Natural killer cell (primary cell): ENCODE data around the gene MAPK8. TPM values are rescaled to one million over a fixed set of nuclear protein-coding genes. Genes with fewer than 3 reads are reported as not detected.

Experiments used
- ATAC-seq, 3 donors: fragments of 150-1000 bp in 2 of 3; fragments of 200-7000 bp in 1 of 3; cut with Tn5 transposase; 1 replicate in 1 of 3; 2 replicates in 2 of 3; pipeline ENCODE4 v1.10.0; 2021; ENCODE audit warnings: mild to moderate bottlenecking in 2 of 3, moderate library complexity in 2 of 3
- DNase-seq, 2 donors: peaks; one replicate each; pipeline versions ENCODE4 v3.0.0 to v3.0.0-alpha.2; 2013 to 2021; ENCODE audit warnings: mixed read lengths in 1 of 2
- H3K27ac ChIP-seq: one replicate; pipeline ENCODE4 v1.5.1; 2013; ENCODE audit warnings: mild to moderate bottlenecking, low read length
- H3K27me3 ChIP-seq: one replicate; pipeline ENCODE4 v1.6.1; 2013; ENCODE audit warnings: low read length; ENCODE audit not compliant: control insufficient read depth, insufficient read depth
- H3K36me3 ChIP-seq: one replicate; pipeline ENCODE4 v1.6.1; 2013; ENCODE audit warnings: low read length; ENCODE audit not compliant: control insufficient read depth, insufficient read depth
- H3K4me1 ChIP-seq: one replicate; pipeline ENCODE4 v1.6.1; 2013; ENCODE audit warnings: low read length; ENCODE audit not compliant: control insufficient read depth, insufficient read depth
- H3K4me3 ChIP-seq: one replicate; pipeline ENCODE4 v1.5.1; 2013; ENCODE audit warnings: low read length
- H3K9me3 ChIP-seq: one replicate; pipeline ENCODE4 v1.6.1; 2013; ENCODE audit warnings: low read length; ENCODE audit not compliant: control insufficient read depth, insufficient read depth
- H3K27ac Mint-ChIP-seq, 2 donors: one replicate each; pipeline ENCODE4 v1.8.0; 2022; ENCODE audit warnings: mild to moderate bottlenecking in 2 of 2, mixed read lengths in 2 of 2, moderate library complexity in 1 of 2
- H3K27me3 Mint-ChIP-seq, 2 donors: one replicate each; pipeline ENCODE4 v1.8.0; 2022; ENCODE audit warnings: low read depth in 2 of 2, mixed read lengths in 2 of 2
- H3K36me3 Mint-ChIP-seq: one replicate; pipeline ENCODE4 v1.8.0; 2022; ENCODE audit warnings: mixed read lengths
- H3K4me1 Mint-ChIP-seq, 2 donors: one replicate each; pipeline ENCODE4 v1.8.0; 2022; ENCODE audit warnings: mixed read lengths in 2 of 2
- H3K4me3 Mint-ChIP-seq: one replicate; pipeline ENCODE4 v1.8.0; 2022; ENCODE audit warnings: mild to moderate bottlenecking, moderate library complexity, mixed read lengths
- H3K9me3 Mint-ChIP-seq, 2 donors: one replicate each; pipeline ENCODE4 v1.8.0; 2022; ENCODE audit warnings: mixed read lengths in 2 of 2
- CTCF ChIP-seq: fragments of 200-600 bp; IDR thresholded peaks from one replicate; pipeline ENCODE4 v1.8.0; 2022; ENCODE audit warnings: antibody characterized with exemption
- WGBS: methylation state at CpG from one replicate; pipeline ENCODE4 v1.1.7; 2013; ENCODE audit warnings: missing lambda C conversion rate; ENCODE audit not compliant: insufficient coverage; 5-methylcytosine and 5-hydroxymethylcytosine counted together
- intact Hi-C: fragments of 100-400 bp; cut with micrococcal nuclease; formaldehyde crosslinking; loops from one replicate; pipeline ENCODE4 v1.14.2; 2022
- total RNA-seq, 4 donors: library from RNA; stranded (reverse); fragments of 120-200 nt in 1 of 4; gene quantifications; one replicate each; pipeline versions ENCODE4 v1.2.3 to v1.2.4, GENCODE V29; 2013 to 2022

MAPK8 gene
- total RNA-seq, 3 donors from 2014 or later (not counting 1 experiment from before 2014, with no cell fraction given), result 37.3 to 44.5 (median 40.8) TPM

- Histone ChIP-seq H3K4me1 (no peaks in the 10 kb centered on the region), H3K4me3 (no peak overlapping the region), H3K27ac (no peak overlapping the region), H3K9me3 (no peaks in the 10 kb centered on the region), H3K27me3 (no peaks in the 10 kb centered on the region), H3K36me3 (no peaks in the 10 kb centered on the region)
- TF ChIP-seq CTCF, result no peak
- H3K4me1 Mint-ChIP-seq, result no peaks in the 10 kb centered on the region
- no peak for DNase-seq
- intact Hi-C loops, result no loop called here
- 50% methylated on average over 1 of the region's 3 CpGs for WGBS
- no peaks in the 10 kb centered on the region for H3K36me3 Mint-ChIP-seq
- ATAC-seq, result no peak
- no peak overlapping the region for H3K4me3 Mint-ChIP-seq
- peaks cover 25 to 28% of the 10 kb centered on the region in 2 donors for H3K27me3 Mint-ChIP-seq
- H3K27ac Mint-ChIP-seq, result no peak overlapping the region
- no peaks in the 10 kb centered on the region for H3K9me3 Mint-ChIP-seq
Measured at GRCh38 chr10:48482207-48482606, 175.7 kb downstream of the MAPK8 start.

- H3K36me3 Mint-ChIP-seq, result no peaks in the 10 kb centered on the region
- H3K4me3 ChIP-seq, result no peak overlapping the region
- no peaks in the 10 kb centered on the region for H3K27me3 ChIP-seq
- no peaks in the 10 kb centered on the region for H3K9me3 Mint-ChIP-seq
- H3K9me3 ChIP-seq, result no peaks in the 10 kb centered on the region
- no peak overlapping the region for H3K4me3 Mint-ChIP-seq
- intact Hi-C loops, result no loop called here
- no peak for DNase-seq
- no peak overlapping the region for H3K27ac Mint-ChIP-seq
- WGBS, result 95% methylated on average over 2 of the region's 3 CpGs
- no peaks in the 10 kb centered on the region for H3K36me3 ChIP-seq
- H3K4me1 ChIP-seq, result no peaks in the 10 kb centered on the region
- H3K27me3 Mint-ChIP-seq, result peaks cover 13 to 26% of the 10 kb centered on the region in 2 donors
- no peaks in the 10 kb centered on the region for H3K4me1 Mint-ChIP-seq
- no peak for TF ChIP-seq CTCF
- no peak overlapping the region for H3K27ac ChIP-seq
- no peak for ATAC-seq
Measured at GRCh38 chr10:48484911-48485310, 178.4 kb downstream of the MAPK8 start.

- Histone ChIP-seq H3K36me3 (no peaks in the 10 kb centered on the region), H3K9me3 (no peaks in the 10 kb centered on the region), H3K4me1 (no peaks in the 10 kb centered on the region), H3K4me3 (no peak overlapping the region), H3K27ac (no peak overlapping the region), H3K27me3 (no peaks in the 10 kb centered on the region)
- intact Hi-C loops, result no loop called here
- Mint-ChIP-seq H3K4me3 (no peak overlapping the region), H3K27ac (no peak overlapping the region), H3K9me3 (no peaks in the 10 kb centered on the region), H3K36me3 (no peaks in the 10 kb centered on the region), H3K27me3 (peaks cover 11 to 24% of the 10 kb centered on the region in 2 donors), H3K4me1 (no peaks in the 10 kb centered on the region)
- no peak for TF ChIP-seq CTCF
- no peak for DNase-seq
- ATAC-seq, result no peak
Measured at GRCh38 chr10:48485711-48486110, 179.2 kb downstream of the MAPK8 start.

GRCh38 chr10:48487244-48487643 lies 180.8 kb downstream of the MAPK8 start:
- Histone ChIP-seq H3K27me3 (no peaks in the 10 kb centered on the region), H3K4me1 (no peaks in the 10 kb centered on the region), H3K27ac (no peak overlapping the region), H3K9me3 (no peaks in the 10 kb centered on the region), H3K36me3 (no peaks in the 10 kb centered on the region), H3K4me3 (no peak overlapping the region)
- no peak overlapping the region for H3K4me3 Mint-ChIP-seq
- TF ChIP-seq CTCF, result no peak
- H3K27me3 Mint-ChIP-seq, result peaks cover 15 to 24% of the 10 kb centered on the region in 2 donors
- H3K36me3 Mint-ChIP-seq, result no peaks in the 10 kb centered on the region
- ATAC-seq (no peak), DNase-seq (no peak)
- 83% methylated on average over 1 of the region's 1 CpG for WGBS
- intact Hi-C loops, result no loop called here
- H3K4me1 Mint-ChIP-seq, result no peaks in the 10 kb centered on the region
- H3K27ac Mint-ChIP-seq, result no peak overlapping the region
- no peaks in the 10 kb centered on the region for H3K9me3 Mint-ChIP-seq
